GM13976 (cell line): Measurements from ENCODE around the gene SERPINE2.

ENCODE experiments used
- DNase-seq: peaks from one replicate; pipeline ENCODE4 v3.0.0; 2012; ENCODE audit warnings: low spot score
- in situ Hi-C: fragments of 300-500 bp; cut with MboI; formaldehyde crosslinking; loops from one replicate; pipeline ENCODE4 v1.12.0; 2022; ENCODE audit warnings: low sequenced_read_pairs, mixed read lengths, inconsistent platforms; ENCODE audit not compliant: unreplicated experiment
- TF ChIP-seq, protein P1 (sequence below): IDR thresholded peaks from 2 replicates; pipeline ENCODE4 v1.5.1; 2012; ENCODE audit warnings: borderline replicate concordance, mild to moderate bottlenecking; ENCODE audit not compliant: insufficient read depth; ENCODE audit errors: extremely low read depth, missing control alignments, control extremely low read depth

SERPINE2 gene

GRCh38 chr2:223952280-223952968 lies 86.7 kb downstream of the SERPINE2 start:
- in situ Hi-C loops, result no loop called here
- no peak for DNase-seq
- TF ChIP-seq, protein P1, sequence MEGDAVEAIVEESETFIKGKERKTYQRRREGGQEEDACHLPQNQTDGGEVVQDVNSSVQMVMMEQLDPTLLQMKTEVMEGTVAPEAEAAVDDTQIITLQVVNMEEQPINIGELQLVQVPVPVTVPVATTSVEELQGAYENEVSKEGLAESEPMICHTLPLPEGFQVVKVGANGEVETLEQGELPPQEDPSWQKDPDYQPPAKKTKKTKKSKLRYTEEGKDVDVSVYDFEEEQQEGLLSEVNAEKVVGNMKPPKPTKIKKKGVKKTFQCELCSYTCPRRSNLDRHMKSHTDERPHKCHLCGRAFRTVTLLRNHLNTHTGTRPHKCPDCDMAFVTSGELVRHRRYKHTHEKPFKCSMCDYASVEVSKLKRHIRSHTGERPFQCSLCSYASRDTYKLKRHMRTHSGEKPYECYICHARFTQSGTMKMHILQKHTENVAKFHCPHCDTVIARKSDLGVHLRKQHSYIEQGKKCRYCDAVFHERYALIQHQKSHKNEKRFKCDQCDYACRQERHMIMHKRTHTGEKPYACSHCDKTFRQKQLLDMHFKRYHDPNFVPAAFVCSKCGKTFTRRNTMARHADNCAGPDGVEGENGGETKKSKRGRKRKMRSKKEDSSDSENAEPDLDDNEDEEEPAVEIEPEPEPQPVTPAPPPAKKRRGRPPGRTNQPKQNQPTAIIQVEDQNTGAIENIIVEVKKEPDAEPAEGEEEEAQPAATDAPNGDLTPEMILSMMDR, result no peak

DNA sequence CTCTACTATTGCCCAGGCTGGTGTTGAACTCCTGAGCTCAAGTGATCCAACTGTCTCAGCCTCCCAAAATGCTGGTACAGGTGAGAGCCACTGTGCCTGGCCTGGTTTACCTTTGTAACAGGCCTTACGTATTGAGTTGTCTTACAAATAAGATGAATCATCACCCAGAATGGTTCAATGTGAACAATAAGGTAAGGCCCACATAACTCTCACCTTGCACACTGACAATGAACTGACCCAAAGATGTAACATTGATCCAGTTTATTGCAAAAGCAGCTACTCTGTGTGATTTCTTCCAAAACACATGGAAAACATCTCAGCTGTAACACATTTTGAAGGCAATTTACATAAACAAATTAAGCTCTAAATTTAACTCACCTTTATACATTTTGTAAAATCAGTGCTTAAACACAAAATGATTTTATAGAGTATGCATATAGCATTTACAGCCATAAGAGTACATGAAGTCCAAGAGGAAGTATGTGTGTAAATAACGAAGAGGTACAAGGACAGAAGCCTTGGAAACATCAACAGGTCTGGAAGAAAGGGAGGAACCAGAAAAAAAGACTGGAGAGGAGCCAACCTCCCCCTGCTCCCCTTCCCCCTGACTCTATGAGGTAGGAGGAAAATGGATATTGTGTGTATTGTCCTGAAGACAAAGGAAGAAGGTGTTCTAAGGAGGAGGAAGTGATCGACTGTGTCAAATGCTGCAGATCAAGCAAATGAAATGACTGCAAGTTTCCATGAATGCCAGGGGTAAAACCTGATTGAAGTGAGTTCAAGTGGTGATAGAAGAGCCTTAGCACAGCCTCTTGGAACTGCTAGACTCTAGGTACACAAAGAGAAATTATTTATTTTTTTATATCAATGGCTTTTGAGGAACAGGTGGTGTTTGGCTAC lies 88.4 kb downstream of the SERPINE2 start:
- TF ChIP-seq, protein P1, result no peak
- in situ Hi-C loops, result no loop called here

DNA sequence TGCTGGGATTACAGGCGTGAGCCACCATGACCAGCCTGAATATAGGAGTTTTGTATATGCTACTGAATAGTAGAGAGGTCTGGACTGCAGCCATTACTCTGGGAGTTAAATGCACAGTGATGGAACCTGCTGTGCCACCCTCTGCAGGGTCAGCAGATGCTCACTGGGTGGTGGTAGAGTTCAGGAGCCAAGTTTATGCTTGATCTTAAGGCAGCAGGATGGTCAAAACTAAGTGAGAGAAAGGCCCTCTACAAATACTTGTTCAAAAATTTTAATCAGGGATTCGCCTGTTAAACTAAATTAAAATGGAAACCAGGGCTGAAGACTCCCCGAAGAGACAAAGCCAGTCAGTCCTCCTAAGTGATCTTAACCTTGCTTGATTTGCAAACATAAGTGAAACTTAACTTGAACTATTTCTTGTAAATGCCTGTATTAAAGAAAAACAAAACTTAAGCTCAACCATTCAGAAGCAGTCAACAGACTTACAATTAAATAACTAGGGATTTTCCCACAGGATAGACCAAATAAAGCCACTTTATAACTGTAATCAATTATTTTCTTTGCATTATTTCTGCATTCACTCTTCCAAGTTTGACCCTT lies 89.7 kb downstream of the SERPINE2 start:
- TF ChIP-seq, protein P1, result no peak
- in situ Hi-C loops, result no loop called here
- DNase-seq, result no peak

More for the DNA sequence above, 88.4 kb downstream of the SERPINE2 start:
- DNase-seq, result no peak

DNA sequence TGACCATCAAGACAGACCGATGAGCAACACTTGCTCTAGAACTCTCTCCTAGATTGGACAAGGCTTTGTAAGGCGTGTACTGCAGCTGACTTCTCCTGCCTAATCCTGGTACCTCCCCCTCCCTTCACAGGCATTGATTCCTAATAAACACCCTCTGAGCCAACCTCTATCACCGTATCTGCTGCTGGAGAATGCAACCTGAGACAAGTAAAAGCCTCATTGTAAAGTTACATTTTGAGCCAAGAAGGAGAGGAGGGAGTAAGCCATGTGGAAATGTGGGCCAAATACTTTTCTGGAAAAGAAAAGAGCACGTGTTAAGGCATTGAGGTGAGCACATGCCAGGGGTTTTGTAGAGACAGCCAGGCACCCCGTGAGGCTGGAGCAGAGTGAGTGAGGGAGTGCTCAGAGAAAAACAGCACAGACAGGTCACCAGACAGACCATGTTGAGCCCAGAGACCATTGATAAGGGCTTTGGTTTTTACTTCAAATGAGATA lies 91.3 kb downstream of the SERPINE2 start:
- no peak for DNase-seq
- TF ChIP-seq, protein P1, result no peak
- in situ Hi-C loops, result no loop called here

DNA sequence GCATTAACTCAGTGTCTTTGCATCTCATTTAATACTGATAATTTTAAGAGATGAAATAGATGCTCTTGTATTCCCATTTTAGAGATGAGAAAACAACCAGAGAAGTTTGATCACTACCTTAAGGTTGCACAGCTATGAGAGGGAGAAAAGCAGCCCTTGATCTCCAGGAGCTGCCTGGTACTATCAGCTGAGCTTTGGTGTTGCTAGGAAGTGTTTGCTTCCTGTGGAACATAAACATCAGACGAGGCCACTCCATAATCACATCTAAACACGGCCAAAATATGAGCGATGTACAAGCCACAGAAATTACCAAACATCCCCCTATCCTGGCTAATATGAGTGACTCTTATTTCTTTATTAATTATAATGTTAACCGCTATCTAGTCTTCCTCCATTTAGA lies 93.3 kb downstream of the SERPINE2 start:
- in situ Hi-C loops, result no loop called here
- TF ChIP-seq, protein P1, result no peak
- DNase-seq, result no peak
